ENCODE results near the gene EVC. TPM values are rescaled to one million over a fixed set of nuclear protein-coding genes. Genes with fewer than 3 reads are reported as not detected.

Gene EVC
- total RNA-seq, 1 donor from 2014 or later, result 5.3 TPM

GRCh38 chr4:5750946-5751665, 40.1 kb downstream of the EVC start:
- intact Hi-C loops (cut with DNase I), result no loop called here
- DNase-seq (no peak), ATAC-seq (ENCODE audit: poor library complexity) (no peak)

GRCh38 chr4:5751666-5752375, 40.8 kb downstream of the EVC start:
- no peak for ATAC-seq (ENCODE audit: poor library complexity)
- intact Hi-C loops (cut with DNase I), result no loop called here

GRCh38 chr4:5752376-5753184, 41.6 kb downstream of the EVC start:
- ATAC-seq (ENCODE audit: poor library complexity), result no peak
- DNase-seq, result no peak
- intact Hi-C loops (cut with DNase I), result no loop called here

More at GRCh38 chr4:5751666-5752375, 40.8 kb downstream of the EVC start:
- DNase-seq, result no peak

GRCh38 chr4:5753366-5753765, 42.4 kb downstream of the EVC start:
- no peak for DNase-seq
- intact Hi-C loops (cut with DNase I), result no loop called here
- ATAC-seq (ENCODE audit: poor library complexity), result no peak

GRCh38 chr4:5753766-5754528, 42.9 kb downstream of the EVC start:
- no peak for DNase-seq
- intact Hi-C loops (cut with DNase I), result no loop called here
- no peak for ATAC-seq (ENCODE audit: poor library complexity)

GRCh38 chr4:5754529-5754881, 43.5 kb downstream of the EVC start:
- intact Hi-C loops (cut with DNase I), result no loop called here
- DNase-seq (no peak), ATAC-seq (ENCODE audit: poor library complexity) (no peak)

GRCh38 chr4:5755161-5755560, 44.2 kb downstream of the EVC start:
- DNase-seq (no peak), ATAC-seq (ENCODE audit: poor library complexity) (no peak)
- intact Hi-C loops (cut with DNase I), result no loop called here

- intact Hi-C loops (cut with DNase I), result no loop called here
- ATAC-seq (ENCODE audit: poor library complexity) (no peak), DNase-seq (no peak)
These were observed 44.7 kb downstream of the EVC start for GRCh38 chr4:5755679-5756078.

GRCh38 chr4:5756271-5756670, 45.3 kb downstream of the EVC start:
- DNase-seq (no peak), ATAC-seq (ENCODE audit: poor library complexity) (no peak)
- intact Hi-C loops (cut with DNase I), result no loop called here

- no peak for ATAC-seq (ENCODE audit: poor library complexity)
- intact Hi-C loops (cut with DNase I), result no loop called here
- DNase-seq, result no peak
These were observed 46.1 kb downstream of the EVC start for GRCh38 chr4:5757091-5757490.

GRCh38 chr4:5757536-5757935, 46.5 kb downstream of the EVC start:
- ATAC-seq (ENCODE audit: poor library complexity) (no peak), DNase-seq (no peak)
- intact Hi-C loops (cut with DNase I), result no loop called here

- ATAC-seq (ENCODE audit: poor library complexity), result no peak
- intact Hi-C loops (cut with DNase I), result no loop called here
These were observed 47.0 kb downstream of the EVC start for GRCh38 chr4:5757954-5758353.

GRCh38 chr4:5758741-5759140, 47.7 kb downstream of the EVC start:
- intact Hi-C loops (cut with DNase I), result no loop called here
- no peak for ATAC-seq (ENCODE audit: poor library complexity)
- DNase-seq, result no peak

More at GRCh38 chr4:5757954-5758353, 47.0 kb downstream of the EVC start:
- no peak for DNase-seq

- ATAC-seq (ENCODE audit: poor library complexity) (no peak), DNase-seq (no peak)
- intact Hi-C loops (cut with DNase I), result no loop called here
These were observed 48.5 kb downstream of the EVC start for GRCh38 chr4:5759236-5760075.

GRCh38 chr4:5760246-5760645, 49.2 kb downstream of the EVC start:
- intact Hi-C loops (cut with DNase I), result no loop called here
- no peak for ATAC-seq (ENCODE audit: poor library complexity)
- DNase-seq, result no peak

- intact Hi-C loops (cut with DNase I), result no loop called here
- ATAC-seq (ENCODE audit: poor library complexity) (no peak), DNase-seq (no peak)
These were observed 50.0 kb downstream of the EVC start for GRCh38 chr4:5760936-5761480.

- ATAC-seq (ENCODE audit: poor library complexity) (no peak), DNase-seq (no peak)
- intact Hi-C loops (cut with DNase I), result no loop called here
These were observed 59.0 kb downstream of the EVC start for GRCh38 chr4:5770051-5770450.
